ENCODE results near the gene TRRAP.

TRRAP gene

GRCh38 chr7:99047526-99048077 lies 169.3 kb downstream of the TRRAP start:
- Histone ChIP-seq H3K4me3 (ENCODE audit: low read depth, low read length) (no peak overlapping the region), H3K36me3 (replicated peaks) (peaks cover 64% of the 10 kb centered on the region)
- TF ChIP-seq CTCF (IDR thresholded peaks at IDR 0.05; ENCODE audit: low read depth, low read length, missing control alignments): no peak

GRCh38 chr7:99050971-99051370 lies 172.6 kb downstream of the TRRAP start:
- no peak for TF ChIP-seq CTCF (IDR thresholded peaks at IDR 0.05; ENCODE audit: low read depth, low read length, missing control alignments)
- H3K27ac ChIP-seq: no peak overlapping the region
- DNase-seq: peak; percentile 5
- no peaks in the 10 kb centered on the region for H3K27me3 ChIP-seq (replicated peaks)
- in situ Hi-C loops (cut with HindIII; ENCODE audit: low pct_ligation_motif_present, low sequenced_read_pairs): no loop called here
- H3K36me3 ChIP-seq (replicated peaks): peaks cover 77% of the 10 kb centered on the region
- H3K4me3 ChIP-seq (ENCODE audit: low read depth, low read length): no peak overlapping the region

More at GRCh38 chr7:99047526-99048077, 169.3 kb downstream of the TRRAP start:
- Histone ChIP-seq H3K27me3 (replicated peaks) (no peaks in the 10 kb centered on the region), H3K27ac (no peak overlapping the region)
- in situ Hi-C loops (cut with HindIII; ENCODE audit: low pct_ligation_motif_present, low sequenced_read_pairs): no loop called here
- DNase-seq: no peak

GRCh38 chr7:99054781-99055180 lies 176.4 kb downstream of the TRRAP start:
- DNase-seq: no peak
- Histone ChIP-seq H3K27ac (no peak overlapping the region), H3K4me3 (ENCODE audit: low read depth, low read length) (no peak overlapping the region), H3K27me3 (replicated peaks) (no peaks in the 10 kb centered on the region), H3K36me3 (replicated peaks) (peaks cover 66% of the 10 kb centered on the region)
- in situ Hi-C loops (cut with HindIII; ENCODE audit: low pct_ligation_motif_present, low sequenced_read_pairs): no loop called here
- TF ChIP-seq CTCF (IDR thresholded peaks at IDR 0.05; ENCODE audit: low read depth, low read length, missing control alignments): no peak

GRCh38 chr7:99061001-99061776 lies 182.9 kb downstream of the TRRAP start:
- peaks cover 14% of the 10 kb centered on the region for H3K36me3 ChIP-seq (replicated peaks)
- H3K27me3 ChIP-seq (replicated peaks): no peaks in the 10 kb centered on the region
- no peak overlapping the region for H3K4me3 ChIP-seq (ENCODE audit: low read depth, low read length)
- no peak for DNase-seq
- in situ Hi-C loops (cut with HindIII; ENCODE audit: low pct_ligation_motif_present, low sequenced_read_pairs): no loop called here
- no peak for TF ChIP-seq CTCF (IDR thresholded peaks at IDR 0.05; ENCODE audit: low read depth, low read length, missing control alignments)
- H3K27ac ChIP-seq: no peak overlapping the region
